Stimulated activated CD8-positive, alpha-beta memory T cell treated with anti-CD3 and anti-CD28 coated beads, Interleukin-2, amount 100 ng/mL, for 48 hours (primary cell): ENCODE results near the gene KIZ.

ENCODE experiments used
- DNase-seq, 2 donors: peaks; one replicate each; pipeline ENCODE4 v3.0.0-alpha.2; 2020; ENCODE audit warnings: low read depth in 2 of 2

KIZ gene

GRCh38 chr20:21266191-21266536, 140.3 kb downstream of the KIZ start:
- no peak for DNase-seq

GRCh38 chr20:21269772-21270171, 143.9 kb downstream of the KIZ start:
- DNase-seq = no peak

GRCh38 chr20:21270806-21271205, 144.9 kb downstream of the KIZ start:
- no peak for DNase-seq

GRCh38 chr20:21272279-21272678, 146.4 kb downstream of the KIZ start:
- no peak for DNase-seq

GRCh38 chr20:21272679-21273078, 146.8 kb downstream of the KIZ start:
- no peak for DNase-seq

GRCh38 chr20:21273755-21274386, 148.0 kb downstream of the KIZ start:
- DNase-seq = no peak

GRCh38 chr20:21278829-21279228, 152.9 kb downstream of the KIZ start:
- no peak for DNase-seq

- no peak for DNase-seq
Observed at GRCh38 chr20:21279706-21280521, 154.0 kb downstream of the KIZ start.

GRCh38 chr20:21280522-21281016, 154.7 kb downstream of the KIZ start:
- DNase-seq = no peak

GRCh38 chr20:21286775-21287174, 160.9 kb downstream of the KIZ start:
- DNase-seq = no peak

GRCh38 chr20:21288587-21289370, 162.9 kb downstream of the KIZ start:
- no peak for DNase-seq

- DNase-seq = no peak
Observed at GRCh38 chr20:21289651-21290050, 163.8 kb downstream of the KIZ start.

- DNase-seq = no peak
Observed at GRCh38 chr20:21291026-21291425, 165.1 kb downstream of the KIZ start.

GRCh38 chr20:21294755-21295154, 168.9 kb downstream of the KIZ start:
- DNase-seq = no peak
